Measurements from ENCODE around the gene NKPD1. TPM values are rescaled to one million over a fixed set of nuclear protein-coding genes. Genes with fewer than 3 reads are reported as not detected.

Gene NKPD1
- total and polyA plus RNA-seq, 8 donors = 0.08 to 0.24 (median 0.17) TPM; not detected in 2

DNA sequence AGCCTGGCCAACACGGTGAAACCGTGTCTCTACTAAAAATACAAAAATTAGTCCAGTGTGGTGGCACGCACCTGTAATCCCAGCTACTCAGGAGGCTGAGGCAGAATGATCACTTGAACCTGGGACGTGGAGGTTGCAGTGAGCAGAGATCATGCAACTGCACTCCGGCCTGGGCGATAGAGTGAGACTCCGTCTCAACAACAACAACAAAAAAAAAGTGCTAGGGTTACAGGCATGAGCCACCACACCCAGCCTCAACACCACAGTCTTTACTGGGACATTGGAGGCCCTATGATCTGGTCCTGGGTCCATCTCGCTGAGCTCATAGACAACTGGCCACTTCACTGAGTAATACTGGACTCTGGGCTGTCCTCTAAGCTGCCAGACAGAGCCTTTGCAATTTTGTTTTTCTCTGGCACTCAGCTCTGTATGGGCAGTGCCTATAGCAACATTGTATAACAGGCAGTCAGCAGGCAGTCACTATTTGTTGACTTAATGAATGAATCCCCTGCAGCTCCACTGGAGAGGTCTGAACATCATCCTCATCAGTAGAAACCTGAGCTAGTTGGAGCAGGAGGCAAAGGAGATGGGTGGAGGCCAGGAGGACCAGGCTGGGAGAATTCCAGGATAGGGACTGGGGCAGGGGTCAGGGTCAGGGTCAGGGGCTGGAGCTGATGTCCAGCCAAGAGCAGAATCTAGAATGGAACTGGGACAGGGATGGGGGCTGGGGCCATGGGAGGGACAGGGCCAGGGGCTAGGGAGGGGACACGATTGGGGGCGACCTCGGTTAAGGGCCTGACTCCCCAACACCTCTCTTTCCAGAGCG is 25.9 kb upstream of the NKPD1 start:
- TF ChIP-seq, protein P1, sequence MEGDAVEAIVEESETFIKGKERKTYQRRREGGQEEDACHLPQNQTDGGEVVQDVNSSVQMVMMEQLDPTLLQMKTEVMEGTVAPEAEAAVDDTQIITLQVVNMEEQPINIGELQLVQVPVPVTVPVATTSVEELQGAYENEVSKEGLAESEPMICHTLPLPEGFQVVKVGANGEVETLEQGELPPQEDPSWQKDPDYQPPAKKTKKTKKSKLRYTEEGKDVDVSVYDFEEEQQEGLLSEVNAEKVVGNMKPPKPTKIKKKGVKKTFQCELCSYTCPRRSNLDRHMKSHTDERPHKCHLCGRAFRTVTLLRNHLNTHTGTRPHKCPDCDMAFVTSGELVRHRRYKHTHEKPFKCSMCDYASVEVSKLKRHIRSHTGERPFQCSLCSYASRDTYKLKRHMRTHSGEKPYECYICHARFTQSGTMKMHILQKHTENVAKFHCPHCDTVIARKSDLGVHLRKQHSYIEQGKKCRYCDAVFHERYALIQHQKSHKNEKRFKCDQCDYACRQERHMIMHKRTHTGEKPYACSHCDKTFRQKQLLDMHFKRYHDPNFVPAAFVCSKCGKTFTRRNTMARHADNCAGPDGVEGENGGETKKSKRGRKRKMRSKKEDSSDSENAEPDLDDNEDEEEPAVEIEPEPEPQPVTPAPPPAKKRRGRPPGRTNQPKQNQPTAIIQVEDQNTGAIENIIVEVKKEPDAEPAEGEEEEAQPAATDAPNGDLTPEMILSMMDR (IDR thresholded peaks at IDR 0.05) = no peak
- Histone ChIP-seq H3K27ac (no peak overlapping the region), H3K4me1 (peaks cover 0 to 31% of the 10 kb centered on the region in 2 donors), H3K27me3 (no peaks in the 10 kb centered on the region), H3K4me3 (no peak overlapping the region), H3K9me3 (no peaks in the 10 kb centered on the region), H3K36me3 (no peaks in the 10 kb centered on the region)
- ATAC-seq (no peak), DNase-seq (no peak)
- intact Hi-C loops (cut with DNase I) = no loop called here

DNA sequence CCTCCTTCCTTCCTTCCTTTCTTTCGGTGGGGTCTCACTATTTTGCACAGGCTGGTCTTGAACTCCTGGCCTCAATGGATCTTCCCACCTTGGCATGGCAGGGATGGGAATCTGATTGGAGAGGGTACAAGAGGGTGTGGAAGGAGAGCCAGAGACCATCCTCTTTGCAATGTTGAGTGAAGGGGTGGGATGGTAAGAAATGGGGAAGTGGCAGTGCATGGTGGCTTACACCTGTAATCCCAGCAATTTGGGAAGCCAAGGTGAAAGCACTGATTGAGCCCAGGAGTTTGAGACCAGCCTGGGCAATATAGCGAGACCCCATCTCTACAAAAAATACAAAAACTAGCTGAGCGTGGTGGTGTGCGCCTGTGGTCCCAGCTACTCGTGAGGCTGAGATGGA is 23.3 kb upstream of the NKPD1 start:
- Histone ChIP-seq H3K9me3 (no peaks in the 10 kb centered on the region), H3K4me3 (no peak overlapping the region), H3K27me3 (no peaks in the 10 kb centered on the region), H3K4me1 (peaks cover 10 to 55% of the 10 kb centered on the region in 2 donors), H3K27ac (no peak overlapping the region), H3K36me3 (peaks cover 0 to 6% of the 10 kb centered on the region in 2 donors)
- intact Hi-C loops (cut with DNase I) = no loop called here
- DNase-seq (no peak), ATAC-seq (no peak)
- TF ChIP-seq, protein P1 (IDR thresholded peaks at IDR 0.05) = no peak

DNA sequence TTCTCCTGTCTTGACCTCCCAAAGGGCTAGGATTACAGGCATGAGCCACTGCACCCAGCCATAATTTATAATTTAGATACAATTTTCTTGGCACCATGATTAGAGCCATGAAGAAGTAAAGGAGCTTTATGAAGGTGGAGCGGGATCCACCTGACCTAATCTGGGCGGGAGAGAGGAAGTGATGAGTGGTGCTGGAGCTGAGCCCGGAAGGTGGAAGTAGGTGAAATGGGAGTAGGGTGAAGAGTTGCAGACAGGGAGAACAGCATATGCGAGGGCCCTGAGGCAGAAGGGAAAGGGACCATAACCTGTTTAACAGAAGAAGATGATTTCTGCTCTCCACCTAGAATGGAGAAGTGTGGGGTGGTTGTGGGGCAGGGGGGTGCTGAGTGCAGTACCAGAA is 22.0 kb upstream of the NKPD1 start:
- H3K9me3 ChIP-seq = no peaks in the 10 kb centered on the region
- peaks cover 0 to 6% of the 10 kb centered on the region in 2 donors for H3K36me3 ChIP-seq
- no peak overlapping the region for H3K4me3 ChIP-seq
- no peak for DNase-seq
- intact Hi-C loops (cut with DNase I) = no loop called here
- peaks cover 10 to 55% of the 10 kb centered on the region in 2 donors for H3K4me1 ChIP-seq
- no peak for ATAC-seq
- H3K27ac ChIP-seq = no peak overlapping the region
- TF ChIP-seq, protein P1 (IDR thresholded peaks at IDR 0.05) = no peak
- H3K27me3 ChIP-seq = no peaks in the 10 kb centered on the region

DNA sequence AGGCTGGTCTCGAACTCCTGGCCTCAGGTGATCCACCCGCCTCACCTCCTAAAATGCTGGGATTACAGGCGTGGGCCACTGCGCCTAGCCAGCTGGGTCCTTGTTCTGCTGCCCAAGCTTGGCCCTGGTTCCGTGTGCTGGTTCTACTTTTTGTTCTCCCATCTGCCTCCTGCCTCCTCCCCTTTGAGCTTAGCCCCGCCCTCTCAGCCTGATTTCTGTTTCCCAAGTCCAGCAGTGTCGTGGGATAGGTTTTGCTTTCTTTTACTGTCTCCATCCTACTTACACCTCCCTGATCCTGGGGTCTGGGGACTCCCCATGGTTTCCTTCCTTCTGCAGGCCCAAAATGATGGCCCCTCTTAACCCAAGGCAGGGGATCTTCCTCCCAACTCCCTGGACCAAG is 20.2 kb upstream of the NKPD1 start:
- Histone ChIP-seq H3K36me3 (peaks cover 0 to 6% of the 10 kb centered on the region in 2 donors), H3K27ac (no peak overlapping the region), H3K27me3 (no peaks in the 10 kb centered on the region), H3K4me3 (no peak overlapping the region), H3K4me1 (peaks cover 13 to 72% of the 10 kb centered on the region in 2 donors), H3K9me3 (no peaks in the 10 kb centered on the region)
- no peak for DNase-seq
- intact Hi-C loops (cut with DNase I) = no loop called here
- TF ChIP-seq, protein P1 (IDR thresholded peaks at IDR 0.05) = no peak
- ATAC-seq = no peak

DNA sequence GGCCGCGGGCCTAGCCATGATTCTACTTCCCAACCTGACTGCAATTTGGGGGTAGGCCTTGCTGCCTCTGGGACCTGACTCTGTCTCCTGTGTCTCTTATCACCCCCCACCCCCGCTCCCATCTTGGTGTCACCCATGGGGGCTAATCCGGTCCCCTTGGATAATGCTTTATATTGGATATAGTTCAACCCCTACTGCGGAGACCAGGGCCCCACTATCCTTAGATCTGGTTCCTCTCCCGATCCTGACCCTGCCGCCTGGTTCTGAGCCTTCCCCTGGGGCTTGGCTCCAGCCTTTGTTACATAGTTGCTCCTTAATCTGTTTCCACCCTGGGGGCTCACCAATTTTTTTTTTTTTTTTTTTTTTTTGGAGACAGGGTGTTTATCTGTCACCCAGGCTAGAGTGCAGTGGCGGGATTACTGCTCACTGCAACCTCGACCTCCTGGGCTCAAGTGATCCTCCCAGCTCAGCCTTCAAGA is 19.1 kb upstream of the NKPD1 start:
- Histone ChIP-seq H3K36me3 (peaks cover 0 to 6% of the 10 kb centered on the region in 2 donors), H3K27me3 (no peaks in the 10 kb centered on the region), H3K4me3 (peak overlapping the region; percentile 88 to 96), H3K4me1 (peaks cover 13 to 73% of the 10 kb centered on the region in 2 donors), H3K27ac (peak overlapping the region in 1 of 2 donors; percentile 97), H3K9me3 (no peaks in the 10 kb centered on the region)
- no peak for DNase-seq
- ATAC-seq = no peak
- intact Hi-C loops (cut with DNase I) = no loop called here
- TF ChIP-seq, protein P1 (IDR thresholded peaks at IDR 0.05) = no peak

Data from left lung (tissue), 10 donors.